PC-9 (cell line): Measurements from ENCODE around the gene TOR4A. TPM values are rescaled to one million over a fixed set of nuclear protein-coding genes. Genes with fewer than 3 reads are reported as not detected.
A peak's percentile ranks its signal among the peaks of the same experiment; 100 is the strongest.

Experiments
- BruUV-seq: library from RNA; stranded (reverse); fragments of 400-500 nt; replicated peaks from 2 replicates; lab custom pipeline; 2021; lab: Mats Ljungman, UMichigan
- CTCF ChIA-PET: fragments of 300-600 bp; sonication (Branson Sonifier 250); formaldehyde crosslinking; loops from one replicate; lab custom pipeline; 2022; ENCODE audit warnings: antibody characterized with exemption; lab: Charles Lee
- POLR2A ChIA-PET: fragments of 300-600 bp; sonication (Branson Sonifier 250); formaldehyde crosslinking; loops from one replicate; lab custom pipeline; 2022; ENCODE audit warnings: antibody characterized with exemption; ENCODE audit not compliant: unreplicated experiment; lab: Charles Lee
- DNase-seq, 2 experiments: peaks; one replicate each; pipeline versions ENCODE4 v3.0.0 to v3.0.0-alpha.2; 2015 to 2022; ENCODE audit warnings: mixed read lengths in 1 of 2
- H2AFZ ChIP-seq: fragments of 200-600 bp; sonication (generic); 2 replicates; pipeline ENCODE4 v1.8.1; 2017; ENCODE audit warnings: antibody characterized with exemption
- H3F3A ChIP-seq: fragments of 200-600 bp; sonication (generic); 2 replicates; pipeline ENCODE4 v1.8.1; 2017; ENCODE audit warnings: antibody characterized with exemption, mild to moderate bottlenecking, low read depth; ENCODE audit not compliant: insufficient read depth
- H3K27ac ChIP-seq: fragments of 200-600 bp; sonication (generic); 2 replicates; pipeline ENCODE4 v1.6.1; 2016; ENCODE audit warnings: mixed run types
- H3K27me3 ChIP-seq: fragments of 200-600 bp; sonication (generic); 2 replicates; pipeline ENCODE4 v1.6.1; 2016; ENCODE audit warnings: low read depth, mixed run types; ENCODE audit not compliant: insufficient read depth
- H3K36me3 ChIP-seq: fragments of 200-600 bp; sonication (generic); 2 replicates; pipeline ENCODE4 v1.6.1; 2016; ENCODE audit warnings: low read depth, mixed run types
- H3K4me1 ChIP-seq: fragments of 200-600 bp; sonication (generic); replicated peaks from 2 replicates; pipeline ENCODE4 v1.6.1; 2016; ENCODE audit warnings: mixed run types; ENCODE audit not compliant: insufficient read depth
- H3K4me2 ChIP-seq: fragments of 200-600 bp; sonication (generic); 2 replicates; pipeline ENCODE4 v1.6.1; 2017; ENCODE audit warnings: mixed run types
- H3K4me3 ChIP-seq: fragments of 200-600 bp; sonication (generic); 2 replicates; pipeline ENCODE4 v1.6.1; 2016; ENCODE audit warnings: mixed run types
- H3K79me2 ChIP-seq: fragments of 200-600 bp; sonication (generic); 2 replicates; pipeline ENCODE4 v1.6.1; 2017; ENCODE audit warnings: low read depth, mixed run types
- H3K9me2 ChIP-seq: fragments of 200-600 bp; sonication (generic); 2 replicates; pipeline ENCODE4 v1.8.1; 2017; ENCODE audit warnings: mild to moderate bottlenecking; ENCODE audit not compliant: insufficient read depth
- H3K9me3 ChIP-seq: fragments of 200-600 bp; sonication (generic); 2 replicates; pipeline ENCODE4 v1.8.1; 2016; ENCODE audit warnings: low read depth; ENCODE audit not compliant: insufficient read depth
- H4K20me1 ChIP-seq: fragments of 200-600 bp; sonication (generic); 2 replicates; pipeline ENCODE4 v1.8.1; 2017; ENCODE audit not compliant: insufficient read depth
- CTCF ChIP-seq: fragments of 200-600 bp; sonication (generic); conservative IDR thresholded peaks from 2 replicates; pipeline ENCODE4 v1.6.1; 2017; ENCODE audit warnings: mixed run types, antibody characterized with exemption, mild to moderate bottlenecking, moderate library complexity
- EZH2 ChIP-seq: fragments of 200-600 bp; sonication (generic); IDR thresholded peaks from 2 replicates; pipeline ENCODE4 v1.8.0; 2017; ENCODE audit warnings: antibody characterized with exemption, low read depth
- intact Hi-C: fragments of 100-400 bp; cut with micrococcal nuclease; formaldehyde crosslinking; loops from one replicate; pipeline ENCODE4 v1.10.0; 2022; ENCODE audit not compliant: unreplicated experiment
- total RNA-seq: library from RNA; stranded (reverse); gene quantifications from 2 replicates; pipeline ENCODE4 v1.2.3, GENCODE V29; 2021

The TOR4A gene
- total RNA-seq, 1 experiment from 2014 or later: 48.9 TPM

- H3K79me2 ChIP-seq: peaks cover 22% of the 10 kb centered on the region
- H3F3A ChIP-seq: peaks cover 36% of the 10 kb centered on the region
- no TSS peak for BruUV-seq
- no peak overlapping the region for H2AFZ ChIP-seq
- POLR2A ChIA-PET: no interaction called here
- H3K27ac ChIP-seq: no peak overlapping the region
- no peak for DNase-seq
- intact Hi-C loops: no loop called here
- no peak for TF ChIP-seq CTCF
- TF ChIP-seq EZH2: no peak
- no peaks in the 10 kb centered on the region for H3K9me2 ChIP-seq
- H3K36me3 ChIP-seq: no peaks in the 10 kb centered on the region
- CTCF ChIA-PET: no interaction called here
- peaks cover 14% of the 10 kb centered on the region for H4K20me1 ChIP-seq
- no peaks in the 10 kb centered on the region for H3K9me3 ChIP-seq
- H3K4me3 ChIP-seq: peak overlapping the region; percentile 35; the same call in 1 of the 2 replicates
- H3K4me1 ChIP-seq: peaks cover 11% of the 10 kb centered on the region
- peak overlapping the region; percentile 75; the same call in 1 of the 2 replicates for H3K4me2 ChIP-seq
- H3K27me3 ChIP-seq: no peaks in the 10 kb centered on the region
These were observed 18.5 kb downstream of the TOR4A start for GRCh38 chr9:137295849-137296669.

GRCh38 chr9:137296670-137297664 is 19.4 kb downstream of the TOR4A start:
- no peaks in the 10 kb centered on the region for H3K9me3 ChIP-seq
- intact Hi-C loops: no loop called here
- no peaks in the 10 kb centered on the region for H3K36me3 ChIP-seq
- H2AFZ ChIP-seq: no peak overlapping the region
- no peak overlapping the region for H3K4me2 ChIP-seq
- H3K27me3 ChIP-seq: no peaks in the 10 kb centered on the region
- no peak for DNase-seq
- H3K9me2 ChIP-seq: no peaks in the 10 kb centered on the region
- ChIA-PET POLR2A (no interaction called here), CTCF (no interaction called here)
- no peak overlapping the region for H3K27ac ChIP-seq
- H3K4me1 ChIP-seq: peaks cover 11% of the 10 kb centered on the region
- H3F3A ChIP-seq: peaks cover 40% of the 10 kb centered on the region
- H3K4me3 ChIP-seq: no peak overlapping the region
- H4K20me1 ChIP-seq: peaks cover 14% of the 10 kb centered on the region
- H3K79me2 ChIP-seq: peaks cover 22% of the 10 kb centered on the region
- BruUV-seq: no TSS peak
- TF ChIP-seq EZH2 (no peak), CTCF (no peak)

GRCh38 chr9:137297966-137298365 is 20.4 kb downstream of the TOR4A start:
- DNase-seq: no peak
- no peak overlapping the region for H2AFZ ChIP-seq
- intact Hi-C loops: no loop called here

More at GRCh38 chr9:137297966-137298365, 20.4 kb downstream of the TOR4A start:
- no peak for TF ChIP-seq EZH2
- TF ChIP-seq CTCF: no peak
- Histone ChIP-seq H3K4me1 (peaks cover 14% of the 10 kb centered on the region), H3K4me3 (no peak overlapping the region), H3K4me2 (0 out of 2 replicates have a peak overlapping the region, but pooled peaks have one; percentile 1), H3K79me2 (peaks cover 22% of the 10 kb centered on the region), H3F3A (peaks cover 40% of the 10 kb centered on the region), H3K36me3 (no peaks in the 10 kb centered on the region), H3K27ac (no peak overlapping the region), H3K9me2 (no peaks in the 10 kb centered on the region), H3K27me3 (no peaks in the 10 kb centered on the region), H3K9me3 (no peaks in the 10 kb centered on the region), H4K20me1 (peaks cover 14% of the 10 kb centered on the region)
- no TSS peak for BruUV-seq
- CTCF ChIA-PET: no interaction called here
- POLR2A ChIA-PET: interaction anchor here (0.7 kb wide), 1 partner anchor 216 kb away, joined by 4 read pairs; no protein-coding TSS in a partner anchor
